Left lobe of liver (tissue), 2 donors: ENCODE results near the gene DRC3. TPM values are rescaled to one million over a fixed set of nuclear protein-coding genes. Genes with fewer than 3 reads are reported as not detected.

ENCODE experiments used
- ATAC-seq: fragments of 200-7000 bp; cut with Tn5 transposase; one replicate; pipeline ENCODE4 v1.9.1; 2020; ENCODE audit warnings: mild to moderate bottlenecking, moderate library complexity
- DNase-seq: peaks from one replicate; pipeline ENCODE4 v3.0.0-alpha.2; 2020; ENCODE audit warnings: low spot score
- total RNA-seq: library from RNA; stranded (reverse); gene quantifications from one replicate; pipeline ENCODE4 v1.2.1, GENCODE V29; 2021
- donor health status: DM: no; HTN: no; CAD: no; lungs with moderate emphysema.
- donor health status: DM: no; HTN: yes; CAD: no.

DRC3 gene
- total RNA-seq, 1 donor from 2014 or later, result 1.3 TPM

GRCh38 chr17:18015593-18015992 lies 42.9 kb downstream of the DRC3 start:
- ATAC-seq (no peak), DNase-seq (no peak)

DNA sequence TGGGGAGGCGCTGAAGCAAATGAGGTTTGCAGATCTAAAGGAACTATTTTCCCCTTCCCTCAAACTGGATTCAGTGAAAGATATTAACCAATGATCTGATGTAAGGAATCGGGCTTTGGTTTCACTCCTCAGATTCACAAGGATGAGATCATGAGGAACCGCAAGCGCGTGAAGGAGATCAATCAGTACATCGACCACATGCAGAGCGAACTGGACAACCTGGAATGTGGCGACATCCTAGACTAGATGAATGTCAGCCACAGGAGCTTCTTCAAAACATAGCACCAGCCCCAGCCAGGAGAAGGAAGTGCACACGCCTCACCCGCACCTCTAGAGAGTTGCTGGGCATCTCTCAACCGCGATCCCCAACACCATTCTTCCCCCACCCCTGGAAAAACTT lies 43.8 kb downstream of the DRC3 start:
- DNase-seq (no peak), ATAC-seq (no peak)

DNA sequence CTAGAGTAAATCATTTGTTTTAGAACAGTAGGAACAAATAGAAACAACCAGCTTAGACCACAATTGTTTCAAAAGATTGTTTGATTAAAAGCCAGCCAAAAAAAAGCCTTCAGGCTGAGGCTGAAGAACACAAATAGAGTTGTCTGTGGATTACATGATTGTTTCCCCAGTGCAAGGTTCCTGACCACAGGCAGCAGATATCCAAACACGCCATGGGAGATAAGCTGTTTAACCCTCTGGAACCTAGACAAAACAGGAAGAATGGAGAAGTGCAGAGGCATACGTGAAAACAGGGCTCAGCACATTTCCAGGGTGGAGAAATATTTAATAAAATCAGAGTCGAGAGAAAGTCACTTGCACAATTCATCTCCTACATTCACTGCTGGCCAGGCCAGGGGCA lies 45.3 kb downstream of the DRC3 start:
- ATAC-seq (peak; percentile 82), DNase-seq (peak; percentile 58)

DNA sequence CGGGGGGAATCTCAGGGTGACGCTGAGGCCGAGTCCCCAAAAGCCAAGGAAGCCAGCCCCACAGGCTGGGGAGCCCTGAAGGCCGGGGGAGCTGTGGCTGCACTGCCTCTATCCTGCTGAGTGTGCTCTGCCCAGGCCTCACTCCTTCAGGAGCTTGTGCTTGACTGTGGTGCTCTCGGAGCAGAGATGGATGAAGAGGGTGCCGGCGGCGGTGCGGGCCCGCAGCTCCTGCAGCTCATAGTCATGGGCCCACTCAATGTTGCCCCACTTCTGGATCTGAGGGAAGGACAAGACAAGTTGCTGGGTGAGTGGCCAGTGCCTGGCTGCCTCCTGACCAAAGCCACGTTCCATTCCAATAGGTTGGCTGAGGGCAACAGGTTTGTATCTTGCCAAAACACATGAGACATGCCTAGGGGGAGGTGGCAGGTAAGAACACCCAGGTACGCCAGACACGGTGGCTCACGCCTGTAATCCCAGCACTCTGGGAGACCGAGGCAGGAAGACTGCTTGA lies 45.8 kb downstream of the DRC3 start:
- ATAC-seq, result peak; percentile 57
- peak; percentile 62 for DNase-seq

DNA sequence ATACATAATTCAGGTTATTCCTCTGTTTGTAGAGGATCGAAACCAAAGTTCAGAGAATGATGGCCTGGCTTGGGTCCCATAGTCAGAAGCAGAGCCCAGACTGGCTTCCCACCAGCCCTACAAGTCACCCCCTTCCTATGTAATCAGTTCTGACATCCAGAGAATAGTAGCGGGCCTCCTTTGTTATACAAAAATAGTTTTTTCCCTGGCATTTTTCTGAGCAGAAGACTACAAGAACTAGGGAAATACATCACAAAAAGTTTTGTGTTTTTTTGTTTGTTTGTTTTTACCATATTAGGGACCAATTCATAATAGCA lies 47.1 kb downstream of the DRC3 start:
- ATAC-seq (no peak), DNase-seq (no peak)

GRCh38 chr17:18020971-18021370 lies 48.3 kb downstream of the DRC3 start:
- DNase-seq, result no peak

DNA sequence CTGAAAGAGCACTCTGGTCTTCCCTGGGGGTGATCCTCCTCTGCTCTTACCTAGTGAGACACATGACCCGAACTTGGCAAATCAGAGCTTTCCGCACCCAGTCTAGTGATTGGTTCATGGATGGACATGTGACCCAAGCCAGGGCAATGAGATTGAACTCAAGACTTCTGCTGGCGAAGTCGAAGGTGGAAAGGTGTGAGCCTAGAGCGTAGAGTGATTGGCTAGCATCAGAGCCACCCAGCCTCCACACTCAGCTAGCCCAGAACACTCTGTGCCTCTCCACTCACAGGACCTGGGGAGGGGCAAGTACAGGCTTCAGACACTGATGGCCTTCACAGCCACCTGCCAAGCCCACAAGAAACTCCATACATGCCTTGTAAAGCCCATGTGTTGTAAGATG lies 48.7 kb downstream of the DRC3 start:
- no peak for DNase-seq
- ATAC-seq, result no peak

More at GRCh38 chr17:18020971-18021370, 48.3 kb downstream of the DRC3 start:
- ATAC-seq, result no peak

- ATAC-seq (no peak), DNase-seq (no peak)
Observed at GRCh38 chr17:18025241-18025944, 52.7 kb downstream of the DRC3 start.

- ATAC-seq (peak; percentile 71), DNase-seq (peak; percentile 62)
Observed at GRCh38 chr17:18025945-18026776, 53.5 kb downstream of the DRC3 start.

GRCh38 chr17:18027280-18027679 lies 54.6 kb downstream of the DRC3 start:
- peak; percentile 91 for ATAC-seq
- peak; percentile 88 for DNase-seq

DNA sequence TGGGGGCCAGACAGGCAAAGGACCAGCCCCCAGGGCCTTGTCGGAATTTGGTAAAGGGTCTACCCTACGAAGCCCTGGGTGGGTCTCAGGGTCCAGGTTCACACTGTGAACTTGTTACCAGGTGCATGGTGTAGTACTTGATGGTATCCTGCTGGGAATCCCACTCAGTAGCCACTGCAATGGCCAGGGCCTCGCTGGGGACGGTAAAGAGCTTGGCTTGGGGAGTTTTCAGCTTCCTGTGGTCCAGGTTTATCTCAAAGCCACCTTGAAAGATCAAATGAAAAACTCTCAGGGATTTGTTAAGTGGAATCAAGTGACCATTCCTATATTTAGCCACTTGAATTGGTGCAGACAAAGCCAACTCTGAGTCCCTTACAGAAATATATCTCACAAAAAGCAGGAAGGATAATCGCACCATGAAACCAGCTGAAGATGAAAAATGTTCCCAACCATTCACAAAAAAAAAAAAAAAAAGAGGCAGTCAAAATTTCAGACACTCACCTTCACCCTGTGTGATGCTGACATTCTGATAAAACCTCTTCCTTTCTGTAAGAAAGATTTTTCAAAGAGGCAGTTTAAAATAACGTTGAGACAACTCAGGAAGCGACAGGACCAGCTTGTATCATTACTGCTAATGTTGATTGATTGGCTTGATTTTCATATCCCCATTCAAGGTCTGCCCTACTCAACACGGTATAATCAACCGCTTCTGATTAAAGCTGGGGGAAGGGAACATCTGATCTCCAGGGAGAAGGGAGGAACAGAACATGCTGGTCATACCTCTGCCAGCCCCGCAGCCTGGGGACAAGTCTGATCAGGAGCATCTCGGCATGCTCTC lies 55.7 kb downstream of the DRC3 start:
- DNase-seq (no peak), ATAC-seq (no peak)

GRCh38 chr17:18028952-18029540 lies 56.4 kb downstream of the DRC3 start:
- ATAC-seq (no peak), DNase-seq (no peak)

- DNase-seq (no peak), ATAC-seq (no peak)
Observed at GRCh38 chr17:18031955-18032354, 59.3 kb downstream of the DRC3 start.

DNA sequence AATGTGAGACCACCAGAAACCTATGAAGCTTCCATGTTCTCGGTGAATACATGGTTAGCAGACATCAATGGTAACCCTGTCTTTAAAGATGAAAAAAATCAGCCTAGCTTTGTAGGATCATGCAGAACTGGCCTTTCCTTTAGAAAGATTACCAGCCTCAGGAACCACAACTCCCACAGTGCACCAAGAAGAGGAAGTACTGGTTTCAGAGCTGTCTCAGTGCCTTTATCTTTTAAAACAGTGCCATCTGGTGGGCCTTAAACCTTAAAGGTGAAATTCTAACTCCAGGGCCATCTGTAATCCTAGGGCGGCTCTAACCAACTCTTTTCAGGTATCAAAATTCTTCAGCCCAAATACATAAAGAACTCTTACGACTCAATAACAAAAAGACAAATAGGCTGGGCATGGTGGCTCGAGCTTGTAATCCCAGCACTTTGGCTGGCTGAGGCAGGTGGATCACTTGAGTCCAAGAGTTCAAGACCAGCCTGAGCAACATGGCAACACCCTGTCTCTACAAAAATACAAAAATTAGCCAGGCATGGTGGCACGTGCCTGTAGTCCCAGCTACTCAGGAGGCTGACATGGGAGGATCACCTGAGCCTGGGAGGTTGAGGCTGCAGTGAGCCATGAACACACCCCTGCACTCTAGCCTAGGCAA lies 60.9 kb downstream of the DRC3 start:
- DNase-seq (no peak), ATAC-seq (peak; percentile 97)

- ATAC-seq (no peak), DNase-seq (no peak)
Observed at GRCh38 chr17:18035704-18036103, 63.0 kb downstream of the DRC3 start.

DNA sequence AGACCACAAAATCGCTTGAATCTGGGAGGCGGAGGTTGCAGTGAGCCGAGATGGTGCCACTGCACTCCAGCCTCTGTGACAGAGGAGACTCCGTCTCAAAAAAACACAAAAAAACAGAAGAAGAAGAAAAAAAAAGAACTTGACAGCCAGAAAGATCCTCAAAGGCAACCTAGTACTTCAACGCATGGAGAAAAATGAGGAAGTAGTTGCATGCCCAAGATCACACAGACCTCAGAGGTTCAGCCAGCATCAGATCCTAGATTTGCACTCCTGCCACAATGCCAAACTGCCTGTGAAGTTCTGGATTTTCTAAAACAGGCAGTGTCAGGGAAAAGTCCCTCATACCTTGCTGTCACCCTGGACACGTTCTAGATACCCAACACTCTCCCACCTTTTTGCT lies 64.8 kb downstream of the DRC3 start:
- no peak for ATAC-seq
- no peak for DNase-seq

GRCh38 chr17:18038149-18038850 lies 65.6 kb downstream of the DRC3 start:
- DNase-seq, result no peak
- no peak for ATAC-seq

GRCh38 chr17:18038861-18039534 lies 66.3 kb downstream of the DRC3 start, which contains the start of the genes ATPAF2 and GID4:
ATPAF2 (minus strand) TSS chr17:18039168; CDS start chr17:18039013, 155 bp downstream.
GID4 (plus strand) TSS chr17:18039408; CDS start chr17:18039465, 57 bp downstream.
- peak; percentile 95 for ATAC-seq
- peak; percentile 100 for DNase-seq
